Stomach (tissue), 9 donors: ENCODE measurements around the gene PRELID2. TPM values are rescaled to one million over a fixed set of nuclear protein-coding genes. Genes with fewer than 3 reads are reported as not detected.
A peak's percentile ranks its signal among the peaks of the same experiment; 100 is the strongest.

Source experiments
- DNase-seq, 2 donors: peaks; one replicate each; pipeline versions ENCODE4 v3.0.0 to v3.0.0-alpha.2; 2013 to 2019
- H3K27ac ChIP-seq, 5 donors: fragments of 200-600 bp in 4 of 5; sonication (generic) in 4 of 5; one replicate each; pipeline ENCODE4 v1.5.1; 2013 to 2019; ENCODE audit warnings: mild to moderate bottlenecking in 1 of 5, moderate library complexity in 1 of 5
- H3K27me3 ChIP-seq, 3 donors: fragments of 200-600 bp; sonication (generic); one replicate each; pipeline ENCODE4 v1.5.1; 2017 to 2019; ENCODE audit warnings: mixed run types in 1 of 3
- H3K36me3 ChIP-seq, 4 donors: fragments of 200-600 bp; sonication (generic); 1 replicate in 3 of 4; 2 replicates in 1 of 4; pipeline ENCODE4 v1.5.1; 2016 to 2019
- H3K4me1 ChIP-seq, 4 donors: fragments of 200-600 bp; sonication (generic); one replicate each; pipeline ENCODE4 v1.5.1; 2016 to 2019
- H3K4me3 ChIP-seq, 4 donors: fragments of 200-600 bp; sonication (generic) in 3 of 4; one replicate each; pipeline ENCODE4 v1.5.1; 2016 to 2019; ENCODE audit warnings: mild to moderate bottlenecking in 1 of 4
- H3K9me3 ChIP-seq, 4 donors: fragments of 200-600 bp; sonication (generic); one replicate each; pipeline ENCODE4 v1.5.1; 2016 to 2019
- CTCF ChIP-seq, 7 experiments: fragments of 450-650 bp in 4 of 7; fragments of 200-600 bp in 3 of 7; sonication (generic) in 3 of 7; IDR thresholded peaks; one replicate each; pipeline ENCODE4 v1.5.1; 2016 to 2019; ENCODE audit warnings: antibody characterized with exemption in 7 of 7, control low read depth in 2 of 7, mild to moderate bottlenecking in 1 of 7
- EP300 ChIP-seq: sonication (generic); formaldehyde crosslinking; IDR thresholded peaks from one replicate; pipeline ENCODE4 v1.6.1; 2017; ENCODE audit warnings: antibody characterized with exemption
- POLR2A ChIP-seq, 4 donors: fragments of 450-650 bp; IDR thresholded peaks; one replicate each; pipeline ENCODE4 v1.6.1; 2016; ENCODE audit warnings: antibody characterized with exemption in 4 of 4, control low read depth in 2 of 4, mild to moderate bottlenecking in 1 of 4, moderate library complexity in 1 of 4
- POLR2AphosphoS5 ChIP-seq, 3 donors: sonication (generic); formaldehyde crosslinking; IDR thresholded peaks; one replicate each; pipeline ENCODE4 v1.6.1; 2016; ENCODE audit warnings: antibody characterized with exemption in 3 of 3
- WGBS, 5 donors: extraction: QIAGEN DNeasy Blood & Tissue Kit in 3 of 5; methylation state at CpG; one replicate each; pipeline versions ENCODE4 v1.1.5 to v1.1.7; 2013 to 2018; 5-methylcytosine and 5-hydroxymethylcytosine counted together
- intact Hi-C: fragments of 100-400 bp; cut with DNase I; formaldehyde crosslinking; loops from one replicate; pipeline ENCODE4 v1.15.1; 2023; ENCODE audit warnings: low total_unique reads
- polyA plus RNA-seq, 3 donors: library from polyadenylated mRNA; stranded (reverse); fragments of 200-250 nt; gene quantifications; one replicate each; pipeline ENCODE4 v1.2.3, GENCODE V29; 2013
- total RNA-seq, 5 donors: library from RNA; depleted of rRNA; stranded (reverse); fragments of >200 nt; gene quantifications; one replicate each; pipeline versions ENCODE4 v1.1.0 to v1.2.3, GENCODE V29; 2014 to 2016
- donor health status: healthy with polysubstance abuse.
- donor health status: Bipolar disorder and iron deficiency.
- donor health status: healthy.

The PRELID2 gene
- total and polyA plus RNA-seq, 8 donors = 7.1 to 203 (median 20.3) TPM

GRCh38 chr5:145835848-145836239, 702 bp upstream of the PRELID2 start:
- DNase-seq = no peak
- peak overlapping the region; percentile 86 to 90 (median 86) for H3K27ac ChIP-seq
- no peaks in the 10 kb centered on the region for H3K36me3 ChIP-seq
- no peaks in the 10 kb centered on the region for H3K9me3 ChIP-seq
- H3K4me3 ChIP-seq = peak overlapping the region; percentile 67 to 78 (median 71)
- H3K27me3 ChIP-seq = no peaks in the 10 kb centered on the region
- 42 to 54% (median 51%) methylated on average over 18 of the region's 18 CpGs for WGBS, 5 donors
- peaks cover 7 to 49% (median 45%) of the 10 kb centered on the region in 4 donors for H3K4me1 ChIP-seq
- no peak for TF ChIP-seq POLR2A (IDR thresholded peaks at IDR 0.05)
- no peak for TF ChIP-seq EP300
- TF ChIP-seq POLR2AphosphoS5 (IDR thresholded peaks at IDR 0.05) = no peak
- TF ChIP-seq CTCF (IDR thresholded peaks at IDR 0.05) = no peak
- intact Hi-C loops = no loop called here

- intact Hi-C loops = no loop called here
- Histone ChIP-seq H3K27ac (peak overlapping the region; percentile 86 to 90 (median 86)), H3K4me1 (peaks cover 7 to 60% (median 56%) of the 10 kb centered on the region in 4 donors), H3K36me3 (no peaks in the 10 kb centered on the region), H3K9me3 (no peaks in the 10 kb centered on the region), H3K27me3 (no peaks in the 10 kb centered on the region), H3K4me3 (peak overlapping the region; percentile 67 to 78 (median 71))
- TF ChIP-seq EP300 (no peak), POLR2A (IDR thresholded peaks at IDR 0.05) (no peak), POLR2AphosphoS5 (IDR thresholded peaks at IDR 0.05) (no peak), CTCF (IDR thresholded peaks at IDR 0.05) (no peak)
- WGBS, 5 donors = 9 to 32% (median 14%) methylated on average over 4 to 10 of the region's 10 CpGs
- no peak for DNase-seq
Measured at GRCh38 chr5:145834554-145834916, 607 bp downstream of the PRELID2 start.

- Histone ChIP-seq H3K4me1 (peaks cover 7 to 67% (median 59%) of the 10 kb centered on the region in 4 donors), H3K27me3 (no peaks in the 10 kb centered on the region), H3K9me3 (no peaks in the 10 kb centered on the region), H3K36me3 (no peaks in the 10 kb centered on the region), H3K4me3 (peak overlapping the region; percentile 67 to 78 (median 71)), H3K27ac (peak overlapping the region in 4 of 5 donors; percentile 86 to 90 (median 86))
- TF ChIP-seq POLR2AphosphoS5 (IDR thresholded peaks at IDR 0.05) (no peak), EP300 (no peak), POLR2A (IDR thresholded peaks at IDR 0.05) (no peak), CTCF (IDR thresholded peaks at IDR 0.05) (no peak)
- WGBS, 5 donors = 29 to 50% (median 47%) methylated on average over 10 of the region's 10 CpGs
- intact Hi-C loops = no loop called here
- no peak for DNase-seq
Measured at GRCh38 chr5:145833631-145834200, 1.4 kb downstream of the PRELID2 start.

GRCh38 chr5:145830594-145830993, 4.5 kb downstream of the PRELID2 start:
- Histone ChIP-seq H3K27me3 (no peaks in the 10 kb centered on the region), H3K27ac (peak overlapping the region in 2 of 5 donors; percentile 3 to 15), H3K4me3 (no peak overlapping the region), H3K9me3 (no peaks in the 10 kb centered on the region), H3K4me1 (peaks cover 1 to 67% (median 52%) of the 10 kb centered on the region in 4 donors), H3K36me3 (no peaks in the 10 kb centered on the region)
- DNase-seq = no peak
- intact Hi-C loops = no loop called here
- TF ChIP-seq POLR2A (IDR thresholded peaks at IDR 0.05) (no peak), EP300 (no peak), CTCF (IDR thresholded peaks at IDR 0.05) (no peak), POLR2AphosphoS5 (IDR thresholded peaks at IDR 0.05) (no peak)
- 15 to 26% (median 17%) methylated on average over 1 of the region's 1 CpG for WGBS, 5 donors
